HEK293 (cell line): Measurements from ENCODE around the gene HDAC7.

Experiments
- CTCF ChIA-PET: fragments of 350-600 bp; formaldehyde crosslinking; extraction: SDS; loops from one replicate; lab custom pipeline; 2021; ENCODE audit warnings: antibody characterized with exemption; lab: Yijun Ruan, JAX
- POLR2A ChIA-PET: fragments of 300-600 bp; formaldehyde crosslinking; extraction: SDS; loops from one replicate; lab custom pipeline; 2020; ENCODE audit warnings: antibody characterized with exemption, inconsistent platforms; lab: Yijun Ruan, JAX
- H3K27ac ChIP-seq: fragments of 200-500 bp; sonication (Bioruptor generic); 2 replicates; pipeline ENCODE4 v1.5.1; 2014; ENCODE audit warnings: low read depth, low read length, control low read depth, inconsistent platforms; ENCODE audit errors: extremely low read depth
- H3K36me3 ChIP-seq, 2 experiments: fragments of 200-500 bp in 1 of 2; sonication (Bioruptor generic) in 1 of 2; 1 replicate in 1 of 2; 2 replicates in 1 of 2; pipeline ENCODE4 v1.5.1; 2014 to 2017; ENCODE audit warnings: inconsistent platforms in 2 of 2, low read length in 2 of 2; ENCODE audit not compliant: control insufficient read depth in 2 of 2, insufficient read depth in 1 of 2
- H3K4me1 ChIP-seq: fragments of 200-500 bp; sonication (Bioruptor generic); 2 replicates; pipeline ENCODE4 v1.5.1; 2014; ENCODE audit warnings: mild to moderate bottlenecking, low read length, inconsistent platforms; ENCODE audit not compliant: control insufficient read depth, insufficient read depth
- H3K4me3 ChIP-seq: 2 replicates; pipeline ENCODE4 v1.5.1; 2011; ENCODE audit warnings: low read depth, mild to moderate bottlenecking, control low read depth, low read length, moderate library complexity
- H3K9me3 ChIP-seq: fragments of 200-500 bp; sonication (Bioruptor generic); 2 replicates; pipeline ENCODE4 v1.5.1; 2014; ENCODE audit warnings: low read depth, low read length, inconsistent platforms; ENCODE audit not compliant: control insufficient read depth, insufficient read depth
- EGR2 ChIP-seq: fragments of 450-650 bp; formaldehyde crosslinking; IDR thresholded peaks from 2 replicates; pipeline ENCODE4 v1.5.1; 2016; ENCODE audit warnings: low read depth, missing biosample characterization, missing genetic modification characterization
- GLI2 ChIP-seq: fragments of 450-650 bp; formaldehyde crosslinking; IDR thresholded peaks from 2 replicates; pipeline ENCODE4; 2017; ENCODE audit warnings: missing biosample characterization, missing genetic modification characterization, low read depth, borderline replicate concordance
- GLIS1 ChIP-seq: fragments of 450-650 bp; formaldehyde crosslinking; IDR thresholded peaks from 2 replicates; pipeline ENCODE4 v1.5.1; 2016; ENCODE audit warnings: missing biosample characterization, missing genetic modification characterization
- KLF1 ChIP-seq: fragments of 450-650 bp; formaldehyde crosslinking; IDR thresholded peaks from 2 replicates; pipeline ENCODE4 v1.5.1; 2016; ENCODE audit warnings: missing biosample characterization, missing genetic modification characterization
- MZF1 ChIP-seq: fragments of 450-650 bp; formaldehyde crosslinking; IDR thresholded peaks from 2 replicates; pipeline ENCODE4 v1.5.1; 2017; ENCODE audit warnings: missing biosample characterization, missing genetic modification characterization, borderline replicate concordance
- PRDM1 ChIP-seq: fragments of 450-650 bp; formaldehyde crosslinking; IDR thresholded peaks from 2 replicates; pipeline ENCODE4; 2016; ENCODE audit warnings: missing biosample characterization, missing genetic modification characterization
- REST ChIP-seq: fragments of 450-650 bp; formaldehyde crosslinking; IDR thresholded peaks from 2 replicates; pipeline ENCODE4 v1.5.1; 2016; ENCODE audit warnings: missing biosample characterization, missing genetic modification characterization
- SCRT2 ChIP-seq: fragments of 450-650 bp; formaldehyde crosslinking; IDR thresholded peaks from 2 replicates; pipeline ENCODE4 v1.5.1; 2016; ENCODE audit warnings: missing biosample characterization, missing genetic modification characterization
- SP2 ChIP-seq: fragments of 450-650 bp; formaldehyde crosslinking; IDR thresholded peaks from 2 replicates; pipeline ENCODE4 v1.5.1; 2016; ENCODE audit warnings: missing biosample characterization, missing genetic modification characterization
- ZFP37 ChIP-seq: fragments of 450-650 bp; formaldehyde crosslinking; IDR thresholded peaks from 2 replicates; pipeline ENCODE4 v1.5.1; 2016; ENCODE audit warnings: missing biosample characterization, missing genetic modification characterization
- ZNF132 ChIP-seq: fragments of 450-650 bp; formaldehyde crosslinking; IDR thresholded peaks from 2 replicates; pipeline ENCODE4 v1.5.1; 2017; ENCODE audit warnings: missing biosample characterization, missing genetic modification characterization, borderline replicate concordance
- ZNF146 ChIP-seq: fragments of 450-650 bp; formaldehyde crosslinking; IDR thresholded peaks from 2 replicates; pipeline ENCODE4 v1.5.1; 2016; ENCODE audit warnings: missing biosample characterization, missing genetic modification characterization
- ZNF169 ChIP-seq: fragments of 450-650 bp; formaldehyde crosslinking; IDR thresholded peaks from 2 replicates; pipeline ENCODE4 v1.5.1; 2016; ENCODE audit warnings: missing biosample characterization, missing genetic modification characterization
- ZNF223 ChIP-seq: fragments of 450-650 bp; formaldehyde crosslinking; IDR thresholded peaks from 2 replicates; pipeline ENCODE4 v1.5.1; 2016; ENCODE audit warnings: missing biosample characterization, missing genetic modification characterization
- ZNF239 ChIP-seq: fragments of 450-650 bp; formaldehyde crosslinking; IDR thresholded peaks from 2 replicates; pipeline ENCODE4 v1.5.1; 2016; ENCODE audit warnings: missing biosample characterization, missing genetic modification characterization
- ZNF341 ChIP-seq: fragments of 450-650 bp; formaldehyde crosslinking; IDR thresholded peaks from 2 replicates; pipeline ENCODE4; 2016; ENCODE audit warnings: low read depth, missing biosample characterization, missing genetic modification characterization
- ZNF37A ChIP-seq: fragments of 450-650 bp; IDR thresholded peaks from 2 replicates; pipeline ENCODE4 v1.5.1; 2018; ENCODE audit warnings: missing biosample characterization, missing genetic modification characterization
- ZNF514 ChIP-seq: fragments of 450-650 bp; formaldehyde crosslinking; IDR thresholded peaks from 2 replicates; pipeline ENCODE4 v1.5.1; 2016; ENCODE audit warnings: missing biosample characterization, missing genetic modification characterization
- ZNF555 ChIP-seq: fragments of 450-650 bp; formaldehyde crosslinking; conservative IDR thresholded peaks from 2 replicates; pipeline ENCODE4 v1.5.1; 2017; ENCODE audit warnings: missing biosample characterization, mild to moderate bottlenecking, missing genetic modification characterization, inconsistent platforms
- ZNF660 ChIP-seq: fragments of 450-650 bp; IDR thresholded peaks from 2 replicates; pipeline ENCODE4 v1.5.1; 2018; ENCODE audit warnings: missing biosample characterization, mild to moderate bottlenecking, missing genetic modification characterization
- ZNF664 ChIP-seq: fragments of 450-650 bp; formaldehyde crosslinking; IDR thresholded peaks from 2 replicates; pipeline ENCODE4 v1.5.1; 2016; ENCODE audit warnings: missing biosample characterization, missing genetic modification characterization
- ZNF670 ChIP-seq: fragments of 450-650 bp; formaldehyde crosslinking; IDR thresholded peaks from 2 replicates; pipeline ENCODE4 v1.5.1; 2016; ENCODE audit warnings: missing biosample characterization, missing genetic modification characterization, low read depth
- ZNF747 ChIP-seq: fragments of 450-650 bp; formaldehyde crosslinking; IDR thresholded peaks from 2 replicates; pipeline ENCODE4 v1.5.1; 2016; ENCODE audit warnings: missing biosample characterization, missing genetic modification characterization
- ZXDB ChIP-seq: fragments of 450-650 bp; formaldehyde crosslinking; IDR thresholded peaks from 2 replicates; pipeline ENCODE4 v1.5.1; 2016; ENCODE audit warnings: missing biosample characterization, missing genetic modification characterization

Gene HDAC7

GRCh38 chr12:47740606-47741339 lies 78.9 kb downstream of the HDAC7 start:
- Histone ChIP-seq H3K27ac (no peak overlapping the region), H3K36me3 (no peaks in the 10 kb centered on the region), H3K4me3 (no peak overlapping the region), H3K4me1 (no peaks in the 10 kb centered on the region), H3K9me3 (no peaks in the 10 kb centered on the region)
- POLR2A ChIA-PET, result interaction anchor here (1.0 to 4.0 kb wide), 4 partner anchors 22 to 35 kb away, joined by 3 to 34 read pairs (median 4); partner anchors contain the start of gene RPAP3
- CTCF ChIA-PET, result interaction anchor here (0.5 to 13.5 kb wide), 16 partner anchors 16 to 1679 kb away, joined by 3 to 784 read pairs (median 13); partner anchors contain the start of genes ENDOU, RAPGEF3 and SLC48A1
- TF ChIP-seq ZNF223 (tag by site-specific recombination), result peak; percentile 70; the same call in 1 of the 2 replicates
- TF ChIP-seq SP2, result no peak
- no peak for TF ChIP-seq ZNF747 (tag by site-specific recombination)
- TF ChIP-seq ZNF37A, result no peak
- TF ChIP-seq SCRT2 (tag by site-specific recombination), result no peak
- no peak for TF ChIP-seq ZNF670 (tag by site-specific recombination)
- no peak for TF ChIP-seq ZNF132
- peak; percentile 37 for TF ChIP-seq EGR2 (tag by site-specific recombination)
- no peak for TF ChIP-seq ZNF341 (tag by site-specific recombination)
- TF ChIP-seq REST, result no peak
- no peak for TF ChIP-seq ZNF555 (tag by site-specific recombination)
- no peak for TF ChIP-seq ZNF169 (tag by site-specific recombination)
- no peak for TF ChIP-seq GLI2 (tag by site-specific recombination)

DNA sequence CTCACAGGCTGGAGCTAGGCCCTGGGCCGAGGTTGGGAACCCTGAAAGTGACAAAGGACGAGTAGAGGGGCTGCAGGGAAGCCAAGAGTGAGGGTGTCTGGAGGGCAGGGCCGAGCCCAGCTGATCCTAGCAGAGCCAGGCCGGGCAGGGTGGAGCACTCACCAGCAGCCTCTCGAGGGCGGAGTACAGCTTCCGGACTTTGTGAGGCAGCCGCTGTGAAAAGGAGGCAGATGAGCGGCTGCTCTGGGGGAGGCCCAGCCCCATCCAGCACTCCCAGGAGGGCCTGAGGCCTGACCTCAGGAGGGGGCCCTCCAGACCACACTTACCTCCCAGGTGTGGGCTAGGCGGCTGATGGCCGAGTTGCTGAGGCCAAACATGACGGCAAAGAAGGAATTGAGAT lies 79.7 kb downstream of the HDAC7 start:
- no peaks in the 10 kb centered on the region for H3K9me3 ChIP-seq
- H3K4me1 ChIP-seq, result no peaks in the 10 kb centered on the region
- POLR2A ChIA-PET, result interaction anchor here (1.5 kb wide), 1 partner anchor 23 kb away, joined by 3 read pairs; no protein-coding TSS in a partner anchor

GRCh38 chr12:47739297-47739696 lies 80.4 kb downstream of the HDAC7 start:
- Histone ChIP-seq H3K4me3 (no peak overlapping the region), H3K4me1 (no peaks in the 10 kb centered on the region), H3K27ac (no peak overlapping the region), H3K36me3 (no peaks in the 10 kb centered on the region), H3K9me3 (no peaks in the 10 kb centered on the region)
- TF ChIP-seq REST (no peak), MZF1 (tag by site-specific recombination) (no peak), PRDM1 (tag by site-specific recombination) (peak; percentile 28; the same call in 1 of the 2 replicates), ZNF660 (tag by site-specific recombination) (no peak), ZNF664 (no peak), ZNF514 (tag by site-specific recombination) (no peak), ZNF239 (no peak)
- ChIA-PET POLR2A (no interaction called here), CTCF (interaction anchor here (0.6 to 13.5 kb wide), 5 partner anchors 16 to 197 kb away, joined by 5 to 784 read pairs (median 264); partner anchors contain the start of genes ENDOU, RAPGEF3 and SLC48A1)

More for the DNA sequence above, 79.7 kb downstream of the HDAC7 start:
- no peak for TF ChIP-seq ZXDB
- TF ChIP-seq ZFP37 (tag by site-specific recombination), result no peak
- peak; percentile 52; the same call in 1 of the 2 replicates for TF ChIP-seq KLF1 (tag by site-specific recombination)
- TF ChIP-seq ZNF146 (tag by site-specific recombination), result no peak
- TF ChIP-seq GLIS1, result peak; percentile 23; the same call in 1 of the 2 replicates
- no peak overlapping the region for H3K27ac ChIP-seq
- H3K36me3 ChIP-seq, result no peaks in the 10 kb centered on the region
- H3K4me3 ChIP-seq, result no peak overlapping the region
- CTCF ChIA-PET, result interaction anchor here (0.5 to 13.5 kb wide), 6 partner anchors 17 to 1678 kb away, joined by 3 to 784 read pairs (median 252); partner anchors contain the start of genes ENDOU, RAPGEF3 and SLC48A1
